Right lobe of liver (tissue), 6 donors: Measurements from ENCODE around the gene KRTAP1-3. TPM values are rescaled to one million over a fixed set of nuclear protein-coding genes. Genes with fewer than 3 reads are reported as not detected.

Experiments
- ATAC-seq, 4 donors: fragments of 200-7000 bp; cut with Tn5 transposase; one replicate each; pipeline ENCODE4 v1.9.1; 2020; ENCODE audit warnings: mild to moderate bottlenecking in 4 of 4, moderate library complexity in 4 of 4
- DNase-seq, 3 donors: peaks; one replicate each; pipeline ENCODE4 v3.0.0-alpha.2; 2020
- H3K27ac ChIP-seq, 3 donors: fragments of 200-600 bp; one replicate each; pipeline ENCODE4 v1.8.0; 2022
- H3K27me3 ChIP-seq, 2 donors: fragments of 200-600 bp; one replicate each; pipeline ENCODE4 v1.8.0; 2022
- H3K36me3 ChIP-seq, 4 donors: fragments of 200-600 bp; sonication (generic) in 1 of 4; one replicate each; pipeline versions ENCODE4 v1.5.1 to v1.8.0; 2017 to 2022; ENCODE audit warnings: control low read depth in 1 of 4
- H3K4me1 ChIP-seq, 4 donors: fragments of 200-600 bp; sonication (generic) in 1 of 4; one replicate each; pipeline versions ENCODE4 v1.5.1 to v1.8.0; 2017 to 2022; ENCODE audit warnings: control low read depth in 1 of 4
- H3K4me3 ChIP-seq, 3 donors: fragments of 200-600 bp; one replicate each; pipeline ENCODE4 v1.8.0; 2022
- H3K9me3 ChIP-seq, 4 donors: fragments of 200-600 bp; sonication (generic) in 1 of 4; one replicate each; pipeline versions ENCODE4 v1.5.1 to v1.8.0; 2017 to 2022; ENCODE audit warnings: control low read depth in 1 of 4
- POLR2A ChIP-seq: fragments of 450-650 bp; IDR thresholded peaks from one replicate; pipeline ENCODE4 v1.6.1; 2017; ENCODE audit warnings: antibody characterized with exemption, mild to moderate bottlenecking
- WGBS: methylation state at CpG from one replicate; pipeline ENCODE4 v1.1.6; 2018; ENCODE audit warnings: low coverage, low lambda C conversion rate; ENCODE audit not compliant: insufficient coverage; ENCODE audit errors: missing lambda C conversion rate; 5-methylcytosine and 5-hydroxymethylcytosine counted together
- intact Hi-C, 2 donors: fragments of 100-400 bp; cut with DNase I; formaldehyde crosslinking; loops; one replicate each; pipeline versions ENCODE4 v1.11.2 to v1.14.1; 2022
- total RNA-seq, 6 experiments: library from RNA; depleted of rRNA in 2 of 6; stranded (reverse); fragments of >200 nt in 2 of 6; fragmentation: NEBNext Ultra II Directional in 3 of 6; extraction: Animal tissue kit (Norgen Biotek cat#: 25700) in 3 of 6; gene quantifications; one replicate each; pipeline versions ENCODE4 v1.1.0 to v1.2.4, GENCODE V29; 2016 to 2023
- TF ChIP-seq, protein P1 (sequence below), 4 donors: fragments of 200-600 bp in 3 of 4; fragments of 450-650 bp in 1 of 4; IDR thresholded peaks; one replicate each; pipeline versions ENCODE4 v1.5.1 to v1.8.0; 2016 to 2022; ENCODE audit warnings: antibody characterized with exemption in 4 of 4, mild to moderate bottlenecking in 2 of 4
- donor health status: DM: no; HTN: yes; CAD: no.
- donor health status: DM: no; HTN: no; CAD: no.
- donor health status: DM: no; HTN: no; CAD: no.
- donor health status: DM: no; HTN: yes; CAD: no.
- donor health status: DM: no; HTN: yes; CAD: no.

KRTAP1-3 gene
- total RNA-seq, 6 experiments from 2014 or later, result not detected

DNA sequence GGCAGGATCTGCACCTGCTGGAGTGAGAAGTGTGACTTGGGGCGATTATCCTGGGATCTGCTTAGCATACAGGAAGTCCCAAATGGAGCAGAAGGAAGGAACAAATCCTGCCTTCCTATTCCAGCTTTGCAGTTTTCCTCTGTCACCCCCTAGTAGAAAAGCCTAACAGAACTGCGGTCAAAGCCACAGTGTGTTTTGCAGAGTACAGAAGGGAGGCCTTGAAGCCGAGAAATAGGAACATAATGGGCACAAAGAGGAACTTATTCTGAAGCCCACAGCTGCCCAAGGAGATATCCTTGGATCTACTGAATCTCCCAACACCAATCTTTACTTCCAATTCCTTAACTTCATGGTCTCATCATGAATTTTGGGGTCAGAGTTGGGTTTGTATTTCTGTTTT is 16.1 kb downstream of the KRTAP1-3 start:
- no peaks in the 10 kb centered on the region for H3K27me3 ChIP-seq
- DNase-seq (no peak), ATAC-seq (no peak)
- TF ChIP-seq, protein P1, sequence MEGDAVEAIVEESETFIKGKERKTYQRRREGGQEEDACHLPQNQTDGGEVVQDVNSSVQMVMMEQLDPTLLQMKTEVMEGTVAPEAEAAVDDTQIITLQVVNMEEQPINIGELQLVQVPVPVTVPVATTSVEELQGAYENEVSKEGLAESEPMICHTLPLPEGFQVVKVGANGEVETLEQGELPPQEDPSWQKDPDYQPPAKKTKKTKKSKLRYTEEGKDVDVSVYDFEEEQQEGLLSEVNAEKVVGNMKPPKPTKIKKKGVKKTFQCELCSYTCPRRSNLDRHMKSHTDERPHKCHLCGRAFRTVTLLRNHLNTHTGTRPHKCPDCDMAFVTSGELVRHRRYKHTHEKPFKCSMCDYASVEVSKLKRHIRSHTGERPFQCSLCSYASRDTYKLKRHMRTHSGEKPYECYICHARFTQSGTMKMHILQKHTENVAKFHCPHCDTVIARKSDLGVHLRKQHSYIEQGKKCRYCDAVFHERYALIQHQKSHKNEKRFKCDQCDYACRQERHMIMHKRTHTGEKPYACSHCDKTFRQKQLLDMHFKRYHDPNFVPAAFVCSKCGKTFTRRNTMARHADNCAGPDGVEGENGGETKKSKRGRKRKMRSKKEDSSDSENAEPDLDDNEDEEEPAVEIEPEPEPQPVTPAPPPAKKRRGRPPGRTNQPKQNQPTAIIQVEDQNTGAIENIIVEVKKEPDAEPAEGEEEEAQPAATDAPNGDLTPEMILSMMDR (IDR thresholded peaks at IDR 0.05), result no peak
- TF ChIP-seq POLR2A, result no peak
- no peak overlapping the region for H3K27ac ChIP-seq
- no peaks in the 10 kb centered on the region for H3K9me3 ChIP-seq
- intact Hi-C loops, result no loop called here
- no peaks in the 10 kb centered on the region for H3K36me3 ChIP-seq
- no peak overlapping the region for H3K4me3 ChIP-seq
- 75% methylated on average over 3 of the region's 3 CpGs for WGBS
- H3K4me1 ChIP-seq, result no peaks in the 10 kb centered on the region

DNA sequence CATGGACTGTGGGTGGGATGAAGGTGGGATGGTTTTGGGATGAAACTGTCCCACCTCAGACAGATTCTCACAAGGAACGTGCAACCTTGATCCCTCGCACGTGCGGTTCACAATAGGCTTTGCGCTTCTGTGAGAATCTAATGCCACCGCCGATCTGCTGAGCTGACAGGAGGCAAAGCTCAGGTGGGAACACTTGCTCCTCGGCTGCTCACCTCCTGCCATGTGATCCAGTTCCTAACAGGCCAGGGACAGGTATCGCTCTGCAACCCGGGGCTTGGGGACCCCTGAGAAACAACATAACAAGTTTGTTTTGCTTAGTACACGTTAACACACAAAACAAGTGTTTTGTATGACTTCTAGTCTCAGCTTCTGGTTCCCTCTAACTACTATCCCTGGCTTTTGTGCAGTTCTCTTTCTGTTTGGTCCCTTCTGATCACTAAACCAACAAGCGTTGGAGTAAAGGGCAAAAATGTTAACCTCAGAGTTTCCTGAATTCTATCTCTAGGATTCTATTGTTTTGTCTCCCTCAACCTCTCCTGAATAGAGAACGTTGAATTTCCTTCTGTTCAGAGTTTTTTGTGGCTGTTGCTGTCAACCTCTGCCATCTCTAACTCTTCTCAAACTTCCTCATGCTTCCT is 18.0 kb downstream of the KRTAP1-3 start:
- Histone ChIP-seq H3K9me3 (no peaks in the 10 kb centered on the region), H3K27me3 (no peaks in the 10 kb centered on the region), H3K36me3 (no peaks in the 10 kb centered on the region), H3K4me3 (no peak overlapping the region), H3K4me1 (no peaks in the 10 kb centered on the region), H3K27ac (no peak overlapping the region)
- no peak for ATAC-seq
- WGBS, result 43% methylated on average over 10 of the region's 13 CpGs
- TF ChIP-seq POLR2A, result no peak
- TF ChIP-seq, protein P1 (IDR thresholded peaks at IDR 0.05), result no peak
- intact Hi-C loops, result no loop called here
- DNase-seq, result no peak

DNA sequence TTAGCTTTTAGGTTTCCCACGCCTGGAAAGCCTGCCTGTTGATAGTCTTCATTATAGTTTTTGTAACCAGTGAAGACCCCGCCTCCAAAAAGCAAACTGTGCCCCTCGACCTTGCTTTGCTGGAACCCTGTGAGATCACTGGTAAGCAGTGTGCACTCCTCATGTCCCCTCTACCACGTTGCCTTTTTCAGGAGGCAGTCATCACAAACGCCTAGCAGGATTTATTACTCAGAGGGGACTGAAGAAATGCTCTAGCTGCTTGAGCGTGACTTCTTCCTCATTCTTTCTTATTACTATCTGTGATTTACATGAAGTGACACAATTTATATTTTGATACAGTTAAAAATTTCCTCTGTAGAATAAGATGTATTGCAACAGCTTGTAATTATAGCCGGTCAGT is 19.2 kb downstream of the KRTAP1-3 start:
- no peak for DNase-seq
- Histone ChIP-seq H3K27ac (no peak overlapping the region), H3K27me3 (no peaks in the 10 kb centered on the region), H3K36me3 (no peaks in the 10 kb centered on the region), H3K9me3 (no peaks in the 10 kb centered on the region), H3K4me3 (no peak overlapping the region), H3K4me1 (no peaks in the 10 kb centered on the region)
- 52% methylated on average over 7 of the region's 7 CpGs for whole genome bisulfite sequencing
- intact Hi-C loops, result no loop called here
- ATAC-seq, result no peak
- no peak for TF ChIP-seq POLR2A
- TF ChIP-seq, protein P1 (IDR thresholded peaks at IDR 0.05), result no peak

DNA sequence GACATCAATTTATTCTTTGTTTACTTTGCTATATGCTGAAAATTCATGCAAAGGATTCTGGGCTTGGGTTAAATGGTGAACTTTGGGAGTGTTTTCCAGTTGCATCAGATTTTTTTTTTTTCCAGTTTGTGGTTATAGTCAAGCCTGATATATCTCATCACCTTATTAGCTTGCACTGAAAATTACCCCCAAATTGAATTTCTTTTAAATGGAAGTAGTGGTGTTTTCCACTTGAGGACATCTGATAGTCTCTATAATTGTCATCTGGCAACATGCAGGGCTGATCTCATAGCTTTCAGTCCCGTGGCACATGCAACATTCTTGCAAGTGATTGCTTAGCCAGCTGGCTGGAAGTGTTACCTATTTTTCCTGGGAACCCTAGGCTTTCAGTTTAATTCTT is 21.1 kb downstream of the KRTAP1-3 start:
- ATAC-seq (no peak), DNase-seq (no peak)
- 18% methylated on average over 1 of the region's 1 CpG for WGBS
- Histone ChIP-seq H3K4me3 (no peak overlapping the region), H3K36me3 (no peaks in the 10 kb centered on the region), H3K27ac (no peak overlapping the region), H3K27me3 (no peaks in the 10 kb centered on the region), H3K4me1 (no peaks in the 10 kb centered on the region), H3K9me3 (no peaks in the 10 kb centered on the region)
- intact Hi-C loops, result no loop called here
- no peak for TF ChIP-seq POLR2A
- TF ChIP-seq, protein P1 (IDR thresholded peaks at IDR 0.05), result no peak

DNA sequence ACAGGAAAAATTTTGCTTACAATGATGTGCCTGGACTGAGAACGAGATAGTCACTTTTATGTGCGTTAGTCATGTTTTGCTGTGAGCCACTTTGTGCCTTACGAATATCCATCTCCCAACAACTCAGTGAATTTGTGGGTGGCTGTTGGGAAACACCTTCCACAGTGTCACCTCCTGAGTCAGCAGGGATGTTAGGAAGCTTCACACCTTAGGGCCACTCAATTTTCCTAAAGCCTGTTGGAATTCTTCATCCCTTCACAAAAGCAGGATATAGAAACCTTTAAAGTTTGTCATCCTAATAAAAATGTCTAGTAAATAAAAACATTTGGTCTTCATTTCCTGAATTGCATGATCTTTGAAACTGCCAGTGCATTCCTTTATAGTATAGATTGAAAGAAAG is 21.5 kb downstream of the KRTAP1-3 start:
- Histone ChIP-seq H3K36me3 (no peaks in the 10 kb centered on the region), H3K27me3 (no peaks in the 10 kb centered on the region), H3K4me1 (no peaks in the 10 kb centered on the region), H3K27ac (no peak overlapping the region), H3K4me3 (no peak overlapping the region), H3K9me3 (no peaks in the 10 kb centered on the region)
- no peak for DNase-seq
- ATAC-seq, result no peak
- intact Hi-C loops, result no loop called here
- TF ChIP-seq POLR2A, result no peak
- TF ChIP-seq, protein P1 (IDR thresholded peaks at IDR 0.05), result no peak
- WGBS, result 67% methylated on average over 3 of the region's 3 CpGs
